WERI-Rb-1 (cell line): ENCODE results near the gene TSSK6.

ENCODE experiments used
- DNase-seq: peaks from one replicate; pipeline ENCODE4 v3.0.0-alpha.2; 2020
- H3K27ac ChIP-seq: fragments of 250-450 bp; sonication (Bioruptor Pico); 2 replicates; pipeline ENCODE4 v1.5.1; 2020; ENCODE audit warnings: mild to moderate bottlenecking, moderate library complexity
- H3K27me3 ChIP-seq: fragments of 250-450 bp; sonication (Bioruptor Pico); 2 replicates; pipeline ENCODE4 v1.5.1; 2021; ENCODE audit warnings: mild to moderate bottlenecking, low read depth, moderate library complexity; ENCODE audit not compliant: insufficient read depth, severe bottlenecking
- H3K36me3 ChIP-seq: fragments of 250-450 bp; sonication (Bioruptor Pico); 2 replicates; pipeline ENCODE4 v1.5.1; 2020; ENCODE audit warnings: mild to moderate bottlenecking, moderate library complexity
- H3K4me3 ChIP-seq: 2 replicates; pipeline ENCODE4 v1.5.1; 2011; ENCODE audit warnings: low read depth, mild to moderate bottlenecking, control low read depth, low read length
- H3K9me3 ChIP-seq: fragments of 250-450 bp; sonication (Bioruptor Pico); 2 replicates; pipeline ENCODE4 v1.5.1; 2021; ENCODE audit warnings: mild to moderate bottlenecking, moderate library complexity; ENCODE audit not compliant: severe bottlenecking
- CTCF ChIP-seq: IDR thresholded peaks from 2 replicates; pipeline ENCODE4 v1.5.1; 2011; ENCODE audit warnings: low read depth, mild to moderate bottlenecking, control low read depth, inconsistent platforms, low read length

Gene TSSK6

GRCh38 chr19:19558636-19559035, 43.3 kb upstream of the TSSK6 start:
- H3K27ac ChIP-seq: no peak overlapping the region
- no peak for TF ChIP-seq CTCF
- no peak overlapping the region for H3K4me3 ChIP-seq
- no peaks in the 10 kb centered on the region for H3K9me3 ChIP-seq
- H3K36me3 ChIP-seq: no peaks in the 10 kb centered on the region
- H3K27me3 ChIP-seq: no peaks in the 10 kb centered on the region
- DNase-seq: no peak

- no peaks in the 10 kb centered on the region for H3K27me3 ChIP-seq
- no peak overlapping the region for H3K4me3 ChIP-seq
- H3K36me3 ChIP-seq: no peaks in the 10 kb centered on the region
- no peak overlapping the region for H3K27ac ChIP-seq
- TF ChIP-seq CTCF: no peak
- H3K9me3 ChIP-seq: no peaks in the 10 kb centered on the region
- no peak for DNase-seq
Measured at GRCh38 chr19:19558055-19558454, 42.7 kb upstream of the TSSK6 start.

DNA sequence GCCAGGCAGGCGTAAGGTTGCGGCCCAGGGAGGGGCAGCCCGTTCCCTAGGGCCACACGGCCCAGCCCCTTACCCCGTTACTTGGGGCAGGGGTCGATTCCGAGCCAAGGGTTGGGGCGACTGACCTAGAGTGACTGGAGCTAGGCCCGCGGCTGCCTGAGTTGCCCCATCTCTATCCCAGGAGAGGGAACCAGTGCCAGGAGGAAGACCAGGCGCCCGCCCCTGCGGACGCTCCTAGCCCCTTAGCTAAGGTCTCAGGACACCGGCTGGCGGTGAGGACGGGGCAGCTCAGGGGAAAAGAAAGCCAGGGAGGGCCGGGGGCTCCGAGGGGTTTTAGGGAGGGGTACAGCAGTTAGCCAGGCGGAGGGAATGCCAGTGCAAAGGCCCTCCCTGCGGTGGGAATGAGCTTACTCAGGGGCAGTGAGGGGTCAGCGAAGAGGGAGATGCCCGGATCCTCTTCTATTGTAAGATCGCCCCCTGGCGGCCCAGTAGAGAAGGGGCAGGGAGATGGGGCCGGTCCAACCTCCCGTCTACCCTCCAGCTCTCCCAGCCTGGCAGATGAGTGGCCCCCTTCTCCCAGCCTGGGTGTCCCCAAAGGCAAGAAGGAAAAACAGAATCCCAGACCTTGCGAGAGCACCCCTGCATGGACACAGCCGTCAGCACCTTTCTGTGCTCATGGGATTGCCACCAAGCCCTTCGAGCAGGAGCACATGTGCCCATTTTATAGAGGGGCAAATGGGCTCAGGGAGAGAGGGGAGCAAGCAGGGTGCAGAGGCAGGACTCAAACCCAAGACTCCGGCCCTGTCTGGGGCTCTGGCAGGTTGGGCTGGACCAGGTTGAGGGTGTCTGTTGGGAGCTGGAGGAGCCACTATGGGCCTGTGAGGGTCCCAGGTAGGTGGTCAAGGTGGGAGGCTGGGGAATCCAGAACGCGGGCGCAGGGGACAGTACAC, 39.0 kb upstream of the TSSK6 start:
- peak; percentile 55 for DNase-seq
- peak; percentile 88 for TF ChIP-seq CTCF
- Histone ChIP-seq H3K9me3 (no peaks in the 10 kb centered on the region), H3K27ac (no peak overlapping the region), H3K4me3 (no peak overlapping the region), H3K27me3 (no peaks in the 10 kb centered on the region), H3K36me3 (no peaks in the 10 kb centered on the region)

GRCh38 chr19:19553670-19554069, 38.3 kb upstream of the TSSK6 start:
- Histone ChIP-seq H3K9me3 (no peaks in the 10 kb centered on the region), H3K27me3 (no peaks in the 10 kb centered on the region)
- DNase-seq: no peak

GRCh38 chr19:19552798-19553197, 37.5 kb upstream of the TSSK6 start:
- peak; percentile 79 for TF ChIP-seq CTCF
- Histone ChIP-seq H3K9me3 (no peaks in the 10 kb centered on the region), H3K27ac (no peak overlapping the region), H3K4me3 (no peak overlapping the region), H3K27me3 (no peaks in the 10 kb centered on the region), H3K36me3 (no peaks in the 10 kb centered on the region)
- DNase-seq: peak; percentile 58

More at GRCh38 chr19:19553670-19554069, 38.3 kb upstream of the TSSK6 start:
- TF ChIP-seq CTCF: no peak
- Histone ChIP-seq H3K36me3 (no peaks in the 10 kb centered on the region), H3K4me3 (no peak overlapping the region), H3K27ac (no peak overlapping the region)
